ENCODE results near the gene ICAM5. TPM values are rescaled to one million over a fixed set of nuclear protein-coding genes. Genes with fewer than 3 reads are reported as not detected.

The ICAM5 gene
- total RNA-seq, 1 experiment from 2014 or later: 1.6 TPM

GRCh38 chr19:10295847-10296591, 6.3 kb downstream of the ICAM5 start:
- no CpG with 5 or more reads among the region's 58 CpGs for WGBS (ENCODE audit: extremely low coverage, insufficient read length, low lambda C conversion rate)
- H3K27me3 Mint-ChIP-seq (ENCODE audit: low read depth): peaks cover 84% of the 10 kb centered on the region
- Histone ChIP-seq H3K27me3 (ENCODE audit: insufficient read depth, low read length) (peaks cover 48% of the 10 kb centered on the region), H2BK5ac (ENCODE audit: insufficient read length, low read length) (no peak overlapping the region), H3K4me2 (ENCODE audit: insufficient read depth, insufficient read length, low read length) (peak overlapping the region; percentile 66), H4K91ac (ENCODE audit: insufficient read length, low read depth, low read length) (no peak overlapping the region), H3K23me2 (ENCODE audit: insufficient read length, low read depth, low read length, poor library complexity, severe bottlenecking) (peaks cover 21% of the 10 kb centered on the region), H3K9me3 (ENCODE audit: control insufficient read depth, low read depth, low read length) (no peaks in the 10 kb centered on the region), H3T11ph (ENCODE audit: low read length) (no peak overlapping the region), H3K4ac (ENCODE audit: low read depth, low read length) (no peak overlapping the region), H4K20me1 (ENCODE audit: control insufficient read depth, insufficient read depth, insufficient read length) (no peaks in the 10 kb centered on the region), H3K14ac (ENCODE audit: insufficient read depth, low read length) (no peak overlapping the region; the same call in 1 of the 2 replicates), H2AK5ac (ENCODE audit: insufficient read length, low read length) (no peak overlapping the region), H2BK120ac (ENCODE audit: low read depth, low read length, poor library complexity, severe bottlenecking) (no peak overlapping the region), H2BK12ac (ENCODE audit: insufficient read length, low read depth, low read length) (no peak overlapping the region), H3K9ac (ENCODE audit: extremely low read depth, insufficient read length, low read length) (no peak overlapping the region), H2BK20ac (ENCODE audit: low read depth, low read length, poor library complexity, severe bottlenecking) (no peak overlapping the region), H3K56ac (ENCODE audit: insufficient read length, low read depth, low read length) (no peak overlapping the region), H3K79me2 (ENCODE audit: insufficient read depth, low read length) (no peaks in the 10 kb centered on the region), H2BK15ac (ENCODE audit: low read depth, low read length) (no peak overlapping the region), H3K23ac (ENCODE audit: insufficient read length, low read depth, low read length) (no peak overlapping the region), H3K79me1 (ENCODE audit: insufficient read depth, low read depth, low read length, poor library complexity, severe bottlenecking) (no peaks in the 10 kb centered on the region), H3K27ac (ENCODE audit: insufficient read length, low read depth, low read length) (no peak overlapping the region), H3K18ac (ENCODE audit: insufficient read length, low read depth, low read length) (no peak overlapping the region), H4K8ac (replicated peaks; ENCODE audit: insufficient read length, low read depth, low read length) (no peak overlapping the region), H3K4me1 (ENCODE audit: insufficient read depth, low read length) (no peaks in the 10 kb centered on the region; the same call in 1 of the 2 replicates), H4K5ac (ENCODE audit: insufficient read length, low read depth, low read length) (no peak overlapping the region), H2AFZ (ENCODE audit: low read length) (no peak overlapping the region)
- H3K4me1 Mint-ChIP-seq: peaks cover 6 to 29% of the 10 kb centered on the region in 2 experiments
- no peaks in the 10 kb centered on the region; a peak in 3 of 7 replicates for H3K36me3 Mint-ChIP-seq (ENCODE audit: insufficient read depth in 1 of 3, low read depth in 3 of 3)
- no peak overlapping the region; a peak in 1 of 7 replicates for H3K27ac Mint-ChIP-seq
- DNase-seq: peak; percentile 57
- no peak for TF ChIP-seq CTCF (conservative IDR thresholded peaks at IDR 0.05)
- peak overlapping the region; percentile 49 to 81 for H3K4me3 Mint-ChIP-seq
- H3K9me3 Mint-ChIP-seq: peaks cover 0 to 2% of the 10 kb centered on the region in 2 experiments; a peak in 2 of 5 replicates
